Mesothelial cell of epicardium (in vitro differentiated cells): ENCODE data around the gene ZDHHC1. TPM values are rescaled to one million over a fixed set of nuclear protein-coding genes. Genes with fewer than 3 reads are reported as not detected.
A peak's percentile ranks its signal among the peaks of the same experiment; 100 is the strongest.

ENCODE experiments used
- DNase-seq, 2 experiments: peaks; one replicate each; pipeline ENCODE4 v3.0.0; 2021; ENCODE audit warnings: low spot score in 2 of 2; ENCODE audit not compliant: unreplicated experiment in 2 of 2
- H3K27ac Mint-ChIP-seq: 2 replicates; pipeline ENCODE4 v1.8.0; 2021; ENCODE audit warnings: mixed read lengths
- H3K27me3 Mint-ChIP-seq: 2 replicates; pipeline ENCODE4 v1.8.0; 2021; ENCODE audit warnings: low read depth, mixed read lengths
- H3K36me3 Mint-ChIP-seq: 2 replicates; pipeline ENCODE4 v1.8.0; 2021; ENCODE audit warnings: mixed read lengths
- H3K4me1 Mint-ChIP-seq: 2 replicates; pipeline ENCODE4 v1.8.0; 2021; ENCODE audit warnings: mixed read lengths
- H3K4me3 Mint-ChIP-seq: 2 replicates; pipeline ENCODE4 v1.8.0; 2021; ENCODE audit warnings: mild to moderate bottlenecking, moderate library complexity, mixed read lengths
- H3K9me3 Mint-ChIP-seq: 2 replicates; pipeline ENCODE4 v1.8.0; 2021; ENCODE audit warnings: mixed read lengths
- total RNA-seq: library from RNA; stranded (reverse); gene quantifications from 3 replicates; pipeline ENCODE4 v1.2.1, GENCODE V29; 2021
- TF ChIP-seq, protein P1 (sequence below): fragments of 200-600 bp; sonication (generic); IDR thresholded peaks from one replicate; pipeline ENCODE4 v1.5.0; 2021; ENCODE audit warnings: antibody characterized with exemption; ENCODE audit not compliant: unreplicated experiment

ZDHHC1 gene
- total RNA-seq, 1 donor from 2014 or later: 15.4 TPM

DNA sequence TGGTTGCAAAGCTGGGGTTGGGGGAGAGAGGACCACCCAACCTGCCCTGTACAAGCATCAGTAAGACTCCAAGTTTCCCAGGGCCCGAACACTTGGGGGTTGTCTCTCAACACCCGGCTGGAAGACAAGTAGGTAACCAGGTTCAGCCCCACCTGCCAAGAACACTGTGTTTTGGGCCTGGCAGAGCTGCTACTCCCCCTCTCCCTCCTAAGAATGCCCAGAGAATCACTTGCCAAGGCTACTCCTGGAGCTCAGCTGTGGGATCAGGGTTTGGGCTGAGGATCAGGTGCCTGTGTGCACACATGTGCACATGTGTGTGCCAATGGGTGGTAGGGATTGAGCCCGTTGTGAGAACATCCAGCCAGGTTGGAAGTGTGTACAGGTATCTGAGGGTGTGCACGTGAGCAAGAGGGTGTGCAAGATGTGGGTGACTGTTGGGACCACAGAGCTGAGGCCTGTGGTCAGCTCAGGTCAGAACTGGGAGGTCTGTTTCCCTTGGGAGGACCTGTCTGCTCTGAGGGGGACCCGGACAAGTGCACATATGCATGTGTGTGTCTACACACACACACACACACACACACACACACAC, 16.9 kb upstream of the ZDHHC1 start:
- TF ChIP-seq, protein P1, sequence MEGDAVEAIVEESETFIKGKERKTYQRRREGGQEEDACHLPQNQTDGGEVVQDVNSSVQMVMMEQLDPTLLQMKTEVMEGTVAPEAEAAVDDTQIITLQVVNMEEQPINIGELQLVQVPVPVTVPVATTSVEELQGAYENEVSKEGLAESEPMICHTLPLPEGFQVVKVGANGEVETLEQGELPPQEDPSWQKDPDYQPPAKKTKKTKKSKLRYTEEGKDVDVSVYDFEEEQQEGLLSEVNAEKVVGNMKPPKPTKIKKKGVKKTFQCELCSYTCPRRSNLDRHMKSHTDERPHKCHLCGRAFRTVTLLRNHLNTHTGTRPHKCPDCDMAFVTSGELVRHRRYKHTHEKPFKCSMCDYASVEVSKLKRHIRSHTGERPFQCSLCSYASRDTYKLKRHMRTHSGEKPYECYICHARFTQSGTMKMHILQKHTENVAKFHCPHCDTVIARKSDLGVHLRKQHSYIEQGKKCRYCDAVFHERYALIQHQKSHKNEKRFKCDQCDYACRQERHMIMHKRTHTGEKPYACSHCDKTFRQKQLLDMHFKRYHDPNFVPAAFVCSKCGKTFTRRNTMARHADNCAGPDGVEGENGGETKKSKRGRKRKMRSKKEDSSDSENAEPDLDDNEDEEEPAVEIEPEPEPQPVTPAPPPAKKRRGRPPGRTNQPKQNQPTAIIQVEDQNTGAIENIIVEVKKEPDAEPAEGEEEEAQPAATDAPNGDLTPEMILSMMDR: no peak
- H3K4me3 Mint-ChIP-seq: no peak overlapping the region
- H3K27ac Mint-ChIP-seq: no peak overlapping the region
- H3K36me3 Mint-ChIP-seq: peaks cover 3% of the 10 kb centered on the region
- H3K4me1 Mint-ChIP-seq: peaks cover 11% of the 10 kb centered on the region
- H3K27me3 Mint-ChIP-seq: peaks cover 38% of the 10 kb centered on the region
- DNase-seq: no peak
- no peaks in the 10 kb centered on the region for H3K9me3 Mint-ChIP-seq

DNA sequence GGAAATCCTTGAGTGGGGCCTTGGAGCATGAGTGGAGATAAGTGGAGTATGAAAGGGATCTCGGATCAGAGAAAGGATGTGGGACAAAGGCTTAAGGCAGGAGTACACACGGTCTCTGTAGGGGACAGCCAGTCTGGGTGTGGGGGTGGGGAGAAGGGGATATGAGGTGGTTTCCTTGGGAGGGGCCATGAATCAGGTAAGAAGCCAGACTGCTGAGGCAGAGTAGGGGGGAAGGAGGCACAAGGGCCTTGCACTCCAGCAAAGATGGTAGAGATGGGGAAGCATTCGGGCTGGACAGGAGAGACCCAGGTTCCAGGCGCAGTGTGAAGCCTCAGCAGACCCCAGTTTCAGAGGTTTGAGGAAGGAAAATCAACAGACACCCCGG, 16.2 kb upstream of the ZDHHC1 start:
- Mint-ChIP-seq H3K4me1 (peaks cover 11% of the 10 kb centered on the region), H3K9me3 (no peaks in the 10 kb centered on the region), H3K4me3 (peak overlapping the region; percentile 41), H3K27me3 (peaks cover 45% of the 10 kb centered on the region), H3K36me3 (peaks cover 3% of the 10 kb centered on the region), H3K27ac (no peak overlapping the region)
- TF ChIP-seq, protein P1: no peak
- no peak for DNase-seq

DNA sequence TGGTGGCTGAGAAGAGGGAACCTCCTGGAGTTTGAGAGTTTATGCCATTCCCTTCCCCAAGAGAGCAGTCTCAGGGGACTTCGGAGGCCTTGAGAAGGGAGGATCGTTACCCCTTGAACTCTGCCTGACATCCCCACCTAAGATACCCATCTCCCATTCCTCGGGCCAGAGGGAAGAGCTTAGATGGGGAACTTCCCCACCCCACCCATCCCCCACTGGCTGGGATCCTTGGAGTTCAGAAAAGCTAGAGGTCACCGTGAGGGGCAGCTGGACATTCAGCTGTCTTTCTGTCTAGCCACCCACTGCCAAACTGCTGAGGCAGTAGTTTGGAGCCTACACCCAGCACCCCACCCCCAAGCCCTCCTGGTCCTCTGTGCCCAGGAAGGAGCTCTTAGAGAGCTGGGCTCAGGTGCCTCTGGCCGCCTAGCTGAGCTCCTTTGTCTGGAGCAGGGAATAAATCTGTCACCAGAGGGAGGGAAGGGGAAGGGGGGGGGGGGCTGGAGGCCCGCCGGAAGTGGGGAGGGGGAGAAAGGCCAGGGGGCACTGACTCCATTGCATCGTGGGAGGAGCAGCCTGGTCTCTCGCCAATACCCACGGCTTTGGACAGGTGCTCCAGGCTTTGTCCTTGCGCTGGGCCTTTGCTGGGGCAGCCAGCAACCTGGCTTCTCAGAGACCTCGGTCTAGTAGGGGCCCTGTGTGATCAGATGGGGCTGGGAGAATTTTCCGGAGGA, 15.7 kb upstream of the ZDHHC1 start:
- TF ChIP-seq, protein P1: no peak
- H3K27me3 Mint-ChIP-seq: peaks cover 48% of the 10 kb centered on the region
- DNase-seq: no peak
- H3K27ac Mint-ChIP-seq: no peak overlapping the region
- H3K4me3 Mint-ChIP-seq: peak overlapping the region; percentile 52
- no peaks in the 10 kb centered on the region for H3K9me3 Mint-ChIP-seq
- peaks cover under 1% of the 10 kb centered on the region for H3K36me3 Mint-ChIP-seq
- H3K4me1 Mint-ChIP-seq: peaks cover 11% of the 10 kb centered on the region

DNA sequence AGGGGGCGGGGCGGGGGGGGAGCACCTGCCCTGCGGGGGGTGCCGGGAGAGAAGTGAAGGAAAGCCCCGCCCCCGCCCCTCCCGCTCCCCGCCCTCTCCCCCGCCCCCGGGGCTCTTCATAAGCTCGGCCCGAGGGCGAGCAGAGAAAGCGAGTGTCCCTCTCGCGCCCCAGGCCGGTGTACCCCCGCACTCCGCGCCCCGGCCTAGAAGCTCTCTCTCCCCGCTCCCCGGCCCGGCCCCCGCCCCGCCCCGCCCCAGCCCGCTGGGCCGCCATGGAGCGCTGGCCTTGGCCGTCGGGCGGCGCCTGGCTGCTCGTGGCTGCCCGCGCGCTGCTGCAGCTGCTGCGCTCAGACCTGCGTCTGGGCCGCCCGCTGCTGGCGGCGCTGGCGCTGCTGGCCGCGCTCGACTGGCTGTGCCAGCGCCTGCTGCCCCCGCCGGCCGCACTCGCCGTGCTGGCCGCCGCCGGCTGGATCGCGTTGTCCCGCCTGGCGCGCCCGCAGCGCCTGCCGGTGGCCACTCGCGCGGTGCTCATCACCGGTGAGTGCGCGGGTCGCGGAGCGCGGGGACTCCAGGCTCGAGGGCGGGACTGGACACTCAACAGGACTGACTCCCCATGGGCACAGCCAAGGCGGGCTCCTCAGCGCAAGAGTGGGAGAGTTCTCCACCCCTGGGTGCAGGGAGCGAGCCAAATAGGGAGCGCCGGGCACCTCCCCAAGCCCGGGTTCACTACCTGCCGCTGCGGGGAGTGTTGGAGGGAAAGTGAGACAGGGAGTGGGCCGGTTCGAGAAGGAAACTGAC, 14.9 kb upstream of the ZDHHC1 start, which contains the start of gene HSD11B2:
TSS of gene HSD11B2 (plus strand) at position 145 of the 798 bp plus-strand sequence. CDS start at position 273, 128 bp downstream.
- TF ChIP-seq, protein P1: no peak
- H3K27me3 Mint-ChIP-seq: peaks cover 54% of the 10 kb centered on the region
- H3K27ac Mint-ChIP-seq: no peak within 1 kb of the TSS
- peak within 1 kb of the TSS; percentile 66 for H3K4me3 Mint-ChIP-seq
- H3K36me3 Mint-ChIP-seq: no peaks in the 10 kb centered on the region
- DNase-seq: peak in 1 of 2 experiments; percentile 47
- no peaks in the 10 kb centered on the region for H3K9me3 Mint-ChIP-seq
- peaks cover 11% of the 10 kb centered on the region for H3K4me1 Mint-ChIP-seq

DNA sequence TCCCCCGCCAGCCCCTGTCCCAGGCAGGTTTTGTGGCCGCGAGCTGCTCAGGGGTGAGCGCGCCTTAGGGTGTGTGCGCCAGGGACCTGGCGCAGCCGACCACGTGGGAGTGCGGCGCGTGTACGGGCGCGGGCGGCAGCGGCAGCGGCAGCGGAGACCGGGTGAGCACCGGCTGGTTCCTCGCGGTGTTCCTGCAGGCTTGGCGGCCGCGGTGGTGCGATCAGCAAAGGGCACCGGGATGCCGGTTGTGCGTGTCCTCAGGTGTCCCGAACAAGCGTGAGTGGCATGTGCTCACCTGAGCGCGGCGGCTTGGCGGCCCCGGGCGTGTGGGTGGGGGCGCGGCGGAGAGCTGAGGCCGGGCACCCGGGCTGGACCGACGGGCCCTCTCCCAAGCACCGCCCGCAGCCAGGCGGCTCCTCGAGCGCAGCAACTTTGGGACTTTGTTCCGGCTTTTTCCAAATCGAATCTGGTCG, 14.3 kb upstream of the ZDHHC1 start:
- H3K36me3 Mint-ChIP-seq: no peaks in the 10 kb centered on the region
- H3K27ac Mint-ChIP-seq: no peak overlapping the region
- peak overlapping the region; percentile 66 for H3K4me3 Mint-ChIP-seq
- DNase-seq: peak in 1 of 2 experiments; percentile 53
- TF ChIP-seq, protein P1: no peak
- no peaks in the 10 kb centered on the region for H3K9me3 Mint-ChIP-seq
- peaks cover 11% of the 10 kb centered on the region for H3K4me1 Mint-ChIP-seq
- peaks cover 57% of the 10 kb centered on the region for H3K27me3 Mint-ChIP-seq
